ENCODE results near the gene ENTHD1.

GRCh38 chr22:39731881-39732555, 161.5 kb downstream of the ENTHD1 start:
- no peak for TF ChIP-seq TAF1 (IDR thresholded peaks at IDR 0.05; ENCODE audit: borderline replicate concordance, low read depth, low read length)
- TF ChIP-seq POLR2A (IDR thresholded peaks at IDR 0.05; ENCODE audit: low read depth, low read length): no peak
